Hepatic stellate cell (primary cell): Measurements from ENCODE around the gene SZRD1.
A peak's percentile ranks its signal among the peaks of the same experiment; 100 is the strongest.

Experiments
- DNase-seq: peaks from one replicate; pipeline ENCODE4 v3.0.0; 2011; ENCODE audit warnings: low spot score

SZRD1 gene

GRCh38 chr1:16367968-16368890, 1.2 kb downstream of the SZRD1 start:
- DNase-seq: no peak

GRCh38 chr1:16369821-16370220, 2.8 kb downstream of the SZRD1 start:
- DNase-seq: no peak

- DNase-seq: no peak
Measured at GRCh38 chr1:16371725-16372124, 4.7 kb downstream of the SZRD1 start.

GRCh38 chr1:16372535-16373285, 5.7 kb downstream of the SZRD1 start:
- DNase-seq: no peak

GRCh38 chr1:16374266-16374665, 7.2 kb downstream of the SZRD1 start:
- no peak for DNase-seq

GRCh38 chr1:16375521-16376340, 8.7 kb downstream of the SZRD1 start:
- DNase-seq: no peak

- DNase-seq: no peak
Measured at GRCh38 chr1:16376971-16377370, 9.9 kb downstream of the SZRD1 start.

GRCh38 chr1:16378443-16378842, 11.4 kb downstream of the SZRD1 start:
- no peak for DNase-seq

GRCh38 chr1:16380868-16381267, 13.8 kb downstream of the SZRD1 start:
- no peak for DNase-seq

GRCh38 chr1:16383888-16384287, 16.8 kb downstream of the SZRD1 start:
- DNase-seq: peak; percentile 54

- no peak for DNase-seq
Measured at GRCh38 chr1:16385659-16386453, 18.8 kb downstream of the SZRD1 start.

- peak; percentile 73 for DNase-seq
Measured at GRCh38 chr1:16386454-16387113, 19.5 kb downstream of the SZRD1 start.

- no peak for DNase-seq
Measured at GRCh38 chr1:16387201-16388188, 20.5 kb downstream of the SZRD1 start.

- no peak for DNase-seq
Measured at GRCh38 chr1:16391411-16391810, 24.4 kb downstream of the SZRD1 start.

- no peak for DNase-seq
Measured at GRCh38 chr1:16392740-16393569, 25.9 kb downstream of the SZRD1 start.

- no peak for DNase-seq
Measured at GRCh38 chr1:16393570-16394521, 26.8 kb downstream of the SZRD1 start.

- no peak for DNase-seq
Measured at GRCh38 chr1:16394977-16395376, 27.9 kb downstream of the SZRD1 start.

GRCh38 chr1:16396591-16396990, 29.5 kb downstream of the SZRD1 start:
- DNase-seq: peak; percentile 66
